ENCODE data around the gene ZFHX2.
"Not testable (repeated sequence)": the region's sequence is repeated elsewhere in the genome, so short reads cannot be mapped to it uniquely, and the experiment has no call there.

The ZFHX2 gene

DNA sequence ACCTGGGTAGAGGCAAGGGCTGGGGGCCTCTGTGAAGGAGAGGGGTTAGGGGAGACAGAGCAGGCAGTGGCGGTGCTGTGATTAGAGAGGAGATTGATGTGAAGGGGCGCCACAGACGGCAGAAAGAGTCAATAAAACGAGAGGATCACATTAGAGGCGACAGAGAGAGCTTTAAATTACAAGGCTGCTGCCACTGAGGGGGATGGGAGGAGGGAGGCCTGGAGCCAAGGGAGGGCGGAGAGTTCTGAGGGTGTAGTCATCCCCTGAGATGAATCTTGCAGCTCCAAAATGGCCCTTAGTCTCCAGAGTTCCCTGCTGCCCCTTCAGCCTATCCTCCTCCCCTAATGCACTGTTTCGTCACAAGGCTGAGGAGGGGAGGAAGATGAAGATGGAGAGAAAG is 12.8 kb downstream of the ZFHX2 start:
- no peak for DNase-seq

DNA sequence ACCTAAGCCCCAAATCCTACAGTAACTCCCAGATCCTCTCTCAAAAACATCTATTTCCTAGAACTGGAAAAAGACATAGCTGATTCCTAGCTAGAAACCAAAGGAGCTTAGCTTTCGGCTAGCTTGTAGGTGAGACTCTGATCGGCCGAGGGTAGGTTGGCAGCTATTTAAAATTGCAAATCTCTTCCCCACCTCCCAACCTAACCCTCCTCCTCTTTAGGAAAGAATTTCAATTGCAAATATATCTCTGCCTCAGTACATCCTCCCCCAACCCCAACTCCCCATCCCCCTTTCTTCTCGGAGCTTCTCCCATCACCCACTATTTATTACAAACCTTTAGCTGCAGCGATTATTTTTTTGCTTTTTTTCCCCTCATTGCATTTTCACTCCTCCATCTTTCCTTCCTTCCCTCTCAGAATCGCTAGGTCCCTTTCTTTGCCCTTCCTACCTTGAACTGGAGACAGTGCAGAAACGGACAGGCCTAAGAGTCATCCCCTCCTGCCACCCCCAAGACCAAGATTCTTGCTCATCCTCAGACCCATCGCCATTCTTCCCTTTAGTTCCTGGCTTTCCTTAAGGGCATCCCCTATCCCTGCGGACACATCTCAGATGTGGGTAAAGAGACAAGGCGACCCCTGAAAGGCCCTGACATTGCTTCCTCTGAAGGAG is 13.4 kb downstream of the ZFHX2 start:
- DNase-seq, result no peak

DNA sequence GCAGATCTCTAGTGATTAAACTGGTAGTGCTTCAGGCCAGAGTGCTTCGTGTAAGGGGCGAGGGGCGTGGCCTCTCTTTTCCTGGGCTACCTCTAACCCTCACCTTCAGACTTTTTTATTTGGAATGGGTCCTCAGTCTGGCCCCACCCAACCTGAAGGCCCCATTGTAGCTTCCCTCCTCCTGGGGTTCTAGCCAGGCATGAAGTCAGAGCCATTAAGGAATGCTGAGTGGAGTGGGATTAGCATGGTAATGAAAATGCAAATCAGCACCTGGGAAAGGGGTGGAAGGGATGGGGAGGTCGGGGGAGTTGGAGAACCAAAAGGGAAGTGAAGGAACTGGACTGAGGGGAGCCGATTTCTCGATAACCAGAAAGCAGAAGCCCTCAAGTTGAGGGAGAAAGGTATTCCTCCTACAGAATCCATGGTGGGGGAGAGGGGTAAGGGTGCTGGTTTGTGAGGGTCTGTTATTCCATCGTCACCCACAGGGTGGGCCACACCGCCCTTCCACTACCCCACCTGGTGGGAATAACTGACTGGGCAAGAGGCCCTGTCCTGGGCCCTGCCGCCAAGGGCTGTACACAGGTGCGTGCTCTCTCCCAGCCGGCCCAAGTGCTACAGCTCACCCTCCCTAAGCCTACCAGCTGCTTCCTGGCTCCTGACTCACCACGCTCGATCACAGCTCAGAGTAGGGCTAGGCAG is 14.1 kb downstream of the ZFHX2 start:
- no peak for DNase-seq

GRCh38 chr14:23536906-23537305 is 14.7 kb downstream of the ZFHX2 start:
- not testable (repeated sequence) for DNase-seq

- no peak for DNase-seq
These were observed 15.1 kb downstream of the ZFHX2 start for GRCh38 chr14:23536494-23536893.

- DNase-seq, result no peak
These were observed 15.6 kb downstream of the ZFHX2 start for GRCh38 chr14:23535943-23536342.

DNA sequence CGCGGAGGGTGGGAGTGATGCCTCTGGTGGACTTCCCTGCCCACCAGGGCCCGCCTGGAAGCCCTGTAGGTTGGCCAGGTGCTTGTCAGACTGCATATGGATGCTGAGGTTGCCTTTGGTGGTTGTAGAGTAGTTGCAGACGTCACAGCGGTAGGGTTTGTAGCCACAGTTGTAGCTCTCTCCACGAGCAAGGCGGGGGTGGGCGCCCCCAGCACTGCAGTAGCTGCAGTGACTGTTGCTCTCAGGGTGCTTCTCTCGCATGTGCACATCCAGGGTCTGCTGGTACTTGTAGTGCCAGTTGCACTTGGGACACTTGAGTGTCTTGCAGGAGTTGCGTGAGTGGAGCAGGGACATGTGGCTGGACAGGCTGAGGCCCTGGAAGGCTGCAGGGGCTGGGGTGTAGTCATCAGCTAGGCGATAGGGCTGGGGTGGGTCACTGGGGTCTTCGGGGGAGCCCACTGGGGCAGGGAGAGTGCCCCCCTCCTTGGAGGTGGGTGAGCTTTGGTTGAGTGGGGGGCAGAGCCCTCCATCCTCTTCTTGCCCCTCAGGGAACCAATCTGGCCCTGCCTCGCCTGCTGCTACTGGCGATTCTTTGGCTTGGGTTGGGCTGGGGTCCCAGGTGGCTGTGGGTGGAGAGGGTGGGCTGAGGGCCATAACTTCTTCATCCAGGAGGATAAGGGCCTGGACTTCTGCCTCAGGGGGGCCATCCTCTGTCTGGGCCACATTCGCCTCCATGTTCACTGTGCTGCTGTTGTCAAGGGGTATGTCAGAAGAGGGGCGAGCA is 17.7 kb downstream of the ZFHX2 start:
- DNase-seq, result no peak

- no peak for DNase-seq
These were observed 18.9 kb downstream of the ZFHX2 start for GRCh38 chr14:23532658-23533057.

DNA sequence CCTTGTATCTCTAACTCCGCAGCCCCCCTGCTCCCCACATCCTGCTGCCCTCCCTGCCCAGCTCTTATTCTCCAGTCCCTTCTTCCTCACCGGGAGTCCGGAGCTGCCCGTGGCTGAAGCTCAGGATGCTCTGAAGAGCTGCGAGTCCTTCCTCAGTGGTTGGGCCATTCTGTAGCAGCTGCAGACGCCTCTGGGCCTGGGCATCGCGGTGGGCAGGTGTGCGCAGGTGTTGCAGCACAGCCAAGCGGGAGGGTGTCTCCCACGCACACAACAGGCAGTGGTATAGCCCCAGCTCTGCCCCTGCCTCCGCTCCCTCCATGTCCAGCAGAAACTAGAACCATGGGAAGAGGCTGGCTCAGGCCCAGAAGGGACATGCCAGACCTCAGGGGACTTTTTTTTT is 20.2 kb downstream of the ZFHX2 start:
- DNase-seq, result no peak

- DNase-seq, result no peak
These were observed 21.1 kb downstream of the ZFHX2 start for GRCh38 chr14:23530375-23531055.

DNA sequence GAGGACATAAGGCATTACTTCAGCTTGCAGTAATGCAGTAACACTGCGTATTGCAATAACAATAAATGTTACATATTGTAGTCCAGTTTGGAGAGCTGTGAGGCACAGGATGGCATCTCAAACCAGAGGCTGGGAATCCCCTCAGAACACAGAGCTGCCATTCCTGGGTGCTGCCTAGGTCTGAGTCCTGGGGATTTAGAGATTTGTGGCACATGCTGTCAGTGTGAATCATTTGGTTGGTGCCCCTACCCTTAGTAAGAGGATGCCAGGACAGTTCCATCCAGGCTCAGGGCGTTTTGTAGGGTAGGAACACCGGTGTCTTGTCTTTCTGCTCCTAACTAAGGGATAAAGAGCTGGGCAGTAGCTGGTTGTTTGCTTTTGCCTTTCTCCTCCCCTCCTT is 22.5 kb downstream of the ZFHX2 start:
- no peak for DNase-seq

DNA sequence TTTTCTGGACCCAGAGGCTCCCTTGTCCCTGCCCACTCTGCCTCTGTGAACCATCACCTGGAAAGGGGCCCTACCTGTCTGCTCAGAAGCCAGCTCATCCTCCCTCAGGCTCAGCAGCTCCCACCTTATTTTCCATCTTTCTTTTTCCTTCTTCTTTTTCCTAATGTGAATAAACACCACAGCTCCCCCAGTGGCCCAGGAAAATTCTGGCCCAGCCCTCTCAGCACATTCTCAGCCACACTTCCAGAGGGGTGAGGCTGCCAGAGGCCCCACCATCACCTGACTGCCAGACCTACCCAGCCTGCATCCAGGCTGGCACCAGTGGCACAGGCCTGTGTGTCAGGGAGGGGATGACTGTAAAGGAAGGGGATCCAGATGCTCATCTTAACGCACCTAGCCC is 23.0 kb downstream of the ZFHX2 start:
- DNase-seq, result no peak

DNA sequence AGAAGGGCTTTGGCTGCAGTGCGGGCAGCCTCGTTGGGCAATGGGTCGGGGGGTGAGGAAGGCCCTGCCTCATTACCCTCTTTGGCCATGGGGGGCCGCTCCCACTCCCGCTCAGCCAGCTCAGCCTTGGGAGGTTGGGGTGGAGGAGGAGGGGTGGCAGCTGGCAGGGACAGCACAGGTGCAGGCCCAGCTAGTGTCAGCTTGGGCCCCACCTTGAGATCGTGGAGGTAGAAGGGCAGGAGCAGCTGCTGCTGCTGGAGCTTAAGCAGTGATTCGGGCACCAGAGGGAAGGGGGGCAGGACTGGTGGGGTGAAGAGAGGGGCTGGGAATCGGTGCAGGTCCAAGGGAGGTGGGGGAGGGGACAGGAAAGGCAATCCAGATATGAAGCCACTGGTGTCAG is 26.0 kb downstream of the ZFHX2 start:
- DNase-seq, result no peak

DNA sequence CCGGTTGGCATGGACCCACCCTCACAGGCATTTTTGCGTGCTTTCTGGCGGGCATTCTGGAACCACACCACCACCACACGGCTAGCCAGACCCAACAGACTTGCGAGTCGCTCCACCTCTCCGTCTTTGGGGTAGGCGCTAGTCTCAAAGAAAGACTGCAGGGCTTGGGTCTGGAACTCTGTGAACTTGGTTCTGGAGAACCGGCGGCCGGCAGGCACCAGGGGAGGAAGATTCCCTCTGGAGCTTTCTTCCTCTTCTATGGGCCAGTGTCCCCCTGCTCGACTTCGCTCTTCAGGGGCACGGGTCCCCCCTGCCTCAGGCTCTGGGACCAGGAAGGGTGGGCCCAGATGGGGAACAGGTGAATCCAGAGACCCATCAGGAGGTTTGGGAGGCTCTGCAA is 26.6 kb downstream of the ZFHX2 start:
- no peak for DNase-seq

DNA sequence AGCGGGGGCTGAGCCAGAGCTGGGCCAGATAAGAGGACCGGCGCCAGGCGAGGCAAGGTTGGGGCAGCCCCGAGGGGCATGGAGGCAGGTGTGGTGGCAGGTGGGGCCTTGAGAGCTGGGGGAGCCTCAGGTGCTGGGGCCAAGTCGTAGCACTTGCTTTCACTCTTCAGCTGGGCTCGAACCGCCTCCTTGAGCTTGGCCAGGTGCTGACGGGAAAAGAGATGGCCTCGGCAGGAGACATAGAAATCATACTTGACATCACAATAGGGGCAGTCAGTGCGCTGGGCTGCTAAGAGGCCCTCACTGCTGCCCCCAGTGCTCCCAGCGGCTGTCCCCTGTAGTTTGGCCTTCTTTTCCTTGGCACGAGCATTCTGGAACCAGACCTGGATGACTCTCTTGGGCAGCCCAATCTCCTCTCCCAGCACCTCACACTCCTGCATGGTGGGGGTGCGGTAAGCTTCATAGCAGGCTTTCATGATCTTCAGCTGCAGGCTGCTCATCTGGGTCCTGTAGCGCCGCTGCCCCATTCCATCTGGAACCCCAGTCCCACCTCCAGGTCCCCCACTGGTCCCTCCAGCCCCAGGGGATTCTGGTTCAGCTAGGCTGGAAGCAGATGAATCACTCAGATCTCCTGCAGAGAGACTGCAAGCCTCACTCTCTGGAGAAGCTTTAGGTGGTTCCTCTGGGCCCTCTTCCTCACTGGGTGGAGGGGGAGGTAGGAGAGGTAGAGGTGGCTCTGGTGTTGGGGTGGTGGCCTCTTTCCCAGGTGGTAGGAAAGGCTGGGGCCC is 28.1 kb downstream of the ZFHX2 start:
- DNase-seq, result no peak

DNA sequence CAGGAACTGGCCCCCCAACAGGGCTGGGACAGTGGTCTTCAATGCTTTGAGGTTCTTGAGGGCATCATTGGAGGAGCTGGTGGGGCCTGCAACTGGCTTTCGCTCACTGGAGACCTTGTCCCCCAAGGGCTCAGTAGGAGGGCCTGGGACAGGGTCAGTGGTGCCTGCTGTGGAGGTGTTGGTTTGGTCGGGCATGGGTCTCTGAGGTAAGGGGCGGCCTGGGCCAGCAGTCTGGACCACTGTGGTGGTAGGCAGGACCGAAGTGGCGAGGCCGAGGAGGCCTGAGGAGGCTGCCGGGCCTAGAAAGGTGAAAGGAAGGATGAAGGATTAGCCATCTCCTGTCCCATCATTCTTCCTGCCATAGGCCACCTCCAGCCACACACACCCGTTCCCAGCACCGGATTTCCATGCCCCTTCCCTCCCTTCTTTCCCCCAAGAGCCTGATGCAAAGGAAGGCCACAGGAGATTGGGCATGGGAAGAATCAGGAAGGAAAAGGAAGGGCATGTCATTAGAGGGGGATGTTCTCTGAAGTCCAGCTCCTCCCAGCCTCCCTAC is 28.8 kb downstream of the ZFHX2 start:
- DNase-seq, result no peak

GRCh38 chr14:23521785-23522640 is 29.6 kb downstream of the ZFHX2 start:
- no peak for DNase-seq

GRCh38 chr14:23520899-23521533 is 30.5 kb downstream of the ZFHX2 start:
- no peak for DNase-seq

DNA sequence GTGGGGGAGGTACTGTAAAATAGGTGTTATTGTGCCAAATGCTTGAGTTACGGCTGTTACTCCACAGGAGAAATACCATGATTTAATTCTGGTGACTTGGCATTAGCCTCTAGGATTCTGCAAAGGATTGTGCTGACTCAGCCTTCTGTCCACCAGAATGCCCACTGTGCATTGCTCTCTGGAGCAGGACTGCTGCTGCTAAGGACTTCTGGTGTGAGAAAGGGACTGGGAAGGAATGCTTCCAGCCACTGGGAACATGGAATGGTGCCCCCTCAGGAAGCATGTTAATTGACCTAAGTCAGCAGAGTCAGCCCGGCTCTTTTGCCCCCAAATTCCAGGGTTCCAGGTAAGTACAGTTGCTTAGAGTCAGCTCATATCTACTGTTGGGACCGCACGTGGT is 32.9 kb downstream of the ZFHX2 start:
- no peak for DNase-seq

- DNase-seq, result no peak
These were observed 33.8 kb downstream of the ZFHX2 start for GRCh38 chr14:23517650-23518326.
